Activated B cell treated with CpG ODN at 0.5 μM for 24 hours (primary cell): ENCODE data around the gene RAB6B. TPM values are rescaled to one million over a fixed set of nuclear protein-coding genes. Genes with fewer than 3 reads are reported as not detected.

ENCODE experiments used
- ATAC-seq: fragments of 200-7000 bp; cut with Tn5 transposase; one replicate; pipeline ENCODE4 v1.10.0; 2021; ENCODE audit warnings: low read depth, mild to moderate bottlenecking, moderate library complexity
- CTCF ChIA-PET: fragments of 350-600 bp; sonication (Branson Sonifier 250); formaldehyde crosslinking; loops from one replicate; lab custom pipeline; 2021; ENCODE audit warnings: antibody characterized with exemption; lab: Charles Lee
- POLR2A ChIA-PET: fragments of 350-600 bp; sonication (Branson Sonifier 250); formaldehyde crosslinking; loops from one replicate; lab custom pipeline; 2021; ENCODE audit warnings: antibody characterized with exemption; lab: Charles Lee
- DNase-seq: peaks from one replicate; pipeline ENCODE4 v3.0.0; 2022
- H3K27ac Mint-ChIP-seq: one replicate; pipeline ENCODE4 v1.8.0; 2020; ENCODE audit warnings: mixed read lengths
- H3K27me3 Mint-ChIP-seq: one replicate; pipeline ENCODE4 v1.8.0; 2021; ENCODE audit warnings: mixed read lengths
- H3K36me3 Mint-ChIP-seq: one replicate; pipeline ENCODE4 v1.8.0; 2021; ENCODE audit warnings: low read depth, mixed read lengths
- H3K4me1 Mint-ChIP-seq: one replicate; pipeline ENCODE4 v1.8.0; 2021; ENCODE audit warnings: mixed read lengths
- H3K4me3 Mint-ChIP-seq: one replicate; pipeline ENCODE4 v1.8.0; 2020; ENCODE audit warnings: mild to moderate bottlenecking, mixed read lengths
- H3K9me3 Mint-ChIP-seq: one replicate; pipeline ENCODE4 v1.8.0; 2020; ENCODE audit warnings: mixed read lengths
- CTCF ChIP-seq: fragments of 200-600 bp; IDR thresholded peaks from one replicate; pipeline ENCODE4 v1.8.0; 2022; ENCODE audit warnings: antibody characterized with exemption, mild to moderate bottlenecking
- intact Hi-C: fragments of 100-400 bp; cut with micrococcal nuclease; formaldehyde crosslinking; loops from one replicate; pipeline ENCODE4 v1.15.1; 2024
- total RNA-seq: library from RNA; stranded (reverse); gene quantifications from 2 replicates; pipeline ENCODE4 v1.2.3, GENCODE V29; 2022

Gene RAB6B
- total RNA-seq, 1 donor from 2014 or later, result not detected

GRCh38 chr3:133779626-133780203 is 116.0 kb downstream of the RAB6B start:
- no peak overlapping the region for H3K4me3 Mint-ChIP-seq

GRCh38 chr3:133777807-133778568 is 117.7 kb downstream of the RAB6B start:
- no peak for TF ChIP-seq CTCF
- Mint-ChIP-seq H3K36me3 (no peaks in the 10 kb centered on the region), H3K9me3 (no peaks in the 10 kb centered on the region), H3K4me3 (no peak overlapping the region), H3K27me3 (peaks cover 32% of the 10 kb centered on the region), H3K4me1 (no peaks in the 10 kb centered on the region), H3K27ac (no peak overlapping the region)
- ChIA-PET POLR2A (no interaction called here), CTCF (no interaction called here)
- intact Hi-C loops, result no loop called here
- DNase-seq, result no peak
- no peak for ATAC-seq

More at GRCh38 chr3:133779626-133780203, 116.0 kb downstream of the RAB6B start:
- no peaks in the 10 kb centered on the region for H3K9me3 Mint-ChIP-seq
- CTCF ChIA-PET, result no interaction called here
- peaks cover 26% of the 10 kb centered on the region for H3K27me3 Mint-ChIP-seq
- intact Hi-C loops, result no loop called here
- no peak for TF ChIP-seq CTCF
- H3K4me1 Mint-ChIP-seq, result no peaks in the 10 kb centered on the region
- POLR2A ChIA-PET, result no interaction called here
- no peak overlapping the region for H3K27ac Mint-ChIP-seq
- DNase-seq (no peak), ATAC-seq (no peak)
- H3K36me3 Mint-ChIP-seq, result no peaks in the 10 kb centered on the region

- intact Hi-C loops, result no loop called here
- Mint-ChIP-seq H3K9me3 (no peaks in the 10 kb centered on the region), H3K36me3 (no peaks in the 10 kb centered on the region), H3K4me1 (no peaks in the 10 kb centered on the region), H3K4me3 (no peak overlapping the region), H3K27ac (no peak overlapping the region), H3K27me3 (peaks cover 30% of the 10 kb centered on the region)
- ChIA-PET CTCF (no interaction called here), POLR2A (no interaction called here)
- DNase-seq (no peak), ATAC-seq (no peak)
- no peak for TF ChIP-seq CTCF
Observed at GRCh38 chr3:133776794-133777438, 118.8 kb downstream of the RAB6B start.

- intact Hi-C loops, result no loop called here
- H3K27me3 Mint-ChIP-seq, result peaks cover 34% of the 10 kb centered on the region
- CTCF ChIA-PET, result no interaction called here
- no peak for TF ChIP-seq CTCF
- H3K4me3 Mint-ChIP-seq, result no peak overlapping the region
- no peaks in the 10 kb centered on the region for H3K9me3 Mint-ChIP-seq
- no peak for ATAC-seq
- H3K27ac Mint-ChIP-seq, result no peak overlapping the region
- no peak for DNase-seq
- no peaks in the 10 kb centered on the region for H3K4me1 Mint-ChIP-seq
- no peaks in the 10 kb centered on the region for H3K36me3 Mint-ChIP-seq
- POLR2A ChIA-PET, result no interaction called here
Observed at GRCh38 chr3:133775835-133776234, 119.8 kb downstream of the RAB6B start.

- Mint-ChIP-seq H3K4me3 (no peak overlapping the region), H3K9me3 (no peaks in the 10 kb centered on the region), H3K36me3 (no peaks in the 10 kb centered on the region), H3K4me1 (no peaks in the 10 kb centered on the region), H3K27me3 (peaks cover 34% of the 10 kb centered on the region), H3K27ac (no peak overlapping the region)
- ATAC-seq (no peak), DNase-seq (no peak)
- ChIA-PET CTCF (no interaction called here), POLR2A (no interaction called here)
- intact Hi-C loops, result no loop called here
- no peak for TF ChIP-seq CTCF
Observed at GRCh38 chr3:133775309-133775708, 120.4 kb downstream of the RAB6B start.
